Iris pigment epithelial cell (primary cell): ENCODE data around the gene B4GALT6.
A peak's percentile ranks its signal among the peaks of the same experiment; 100 is the strongest.

Experiments
- DNase-seq: peaks from one replicate; pipeline ENCODE4 v3.0.0-alpha.2; 2011; ENCODE audit warnings: low read depth

B4GALT6 gene

GRCh38 chr18:31591628-31592027 is 92.8 kb downstream of the B4GALT6 start, which contains the start of gene TTR:
TTR (plus strand) TSS chr18:31591877; CDS start chr18:31591903, 26 bp downstream.
- no peak for DNase-seq

- DNase-seq, result no peak
These were observed 93.3 kb downstream of the B4GALT6 start for GRCh38 chr18:31591113-31591512.

GRCh38 chr18:31590570-31590969 is 93.8 kb downstream of the B4GALT6 start:
- no peak for DNase-seq

- no peak for DNase-seq
These were observed 96.9 kb downstream of the B4GALT6 start for GRCh38 chr18:31587529-31587928.

- no peak for DNase-seq
These were observed 97.8 kb downstream of the B4GALT6 start for GRCh38 chr18:31586616-31587015.

- DNase-seq, result no peak
These were observed 98.4 kb downstream of the B4GALT6 start for GRCh38 chr18:31585991-31586390.

GRCh38 chr18:31583185-31583854 is 101.1 kb downstream of the B4GALT6 start:
- no peak for DNase-seq

- DNase-seq, result peak; percentile 31
These were observed 102.7 kb downstream of the B4GALT6 start for GRCh38 chr18:31581498-31582197.

- DNase-seq, result no peak
These were observed 105.0 kb downstream of the B4GALT6 start for GRCh38 chr18:31579375-31579774.

GRCh38 chr18:31578126-31578525 is 106.3 kb downstream of the B4GALT6 start:
- no peak for DNase-seq

- DNase-seq, result no peak
These were observed 107.2 kb downstream of the B4GALT6 start for GRCh38 chr18:31577195-31577594.

- DNase-seq, result no peak
These were observed 107.7 kb downstream of the B4GALT6 start for GRCh38 chr18:31576670-31577069.

- DNase-seq, result no peak
These were observed 108.7 kb downstream of the B4GALT6 start for GRCh38 chr18:31575515-31576257.

GRCh38 chr18:31574359-31574758 is 110.0 kb downstream of the B4GALT6 start:
- DNase-seq, result no peak
